MCF 10A (cell line): ENCODE results near the gene UQCC2. TPM values are rescaled to one million over a fixed set of nuclear protein-coding genes. Genes with fewer than 3 reads are reported as not detected.

Experiments used
- BruUV-seq: library from RNA; stranded (reverse); fragments of 400-500 nt; replicated peaks from 2 replicates; lab custom pipeline; 2021; lab: Mats Ljungman, UMichigan
- CTCF ChIA-PET: fragments of 300-600 bp; sonication (Branson Sonifier 250); formaldehyde crosslinking; extraction: SDS; loops from one replicate; lab custom pipeline; 2021; ENCODE audit warnings: antibody characterized with exemption, inconsistent platforms; lab: Yijun Ruan, JAX
- POLR2A ChIA-PET: fragments of 300-600, 350-650 bp; sonication (Branson Sonifier 250); formaldehyde crosslinking; extraction: SDS; loops from one replicate; lab custom pipeline; 2020; ENCODE audit warnings: antibody characterized with exemption, inconsistent platforms; lab: Yijun Ruan, JAX
- DNase-seq: peaks from one replicate; pipeline ENCODE4 v3.0.0-alpha.2; 2018; ENCODE audit not compliant: unreplicated experiment
- H3K27ac Mint-ChIP-seq: one replicate; pipeline ENCODE4 v1.8.0; 2022; ENCODE audit warnings: mild to moderate bottlenecking, low read depth, mixed read lengths; ENCODE audit not compliant: unreplicated experiment
- H3K27me3 Mint-ChIP-seq: one replicate; pipeline ENCODE4 v1.8.0; 2022; ENCODE audit warnings: mixed read lengths; ENCODE audit not compliant: insufficient read depth, unreplicated experiment
- H3K36me3 Mint-ChIP-seq: one replicate; pipeline ENCODE4 v1.8.0; 2022; ENCODE audit warnings: mild to moderate bottlenecking, moderate library complexity, mixed read lengths; ENCODE audit not compliant: insufficient read depth, unreplicated experiment
- H3K4me1 Mint-ChIP-seq: one replicate; pipeline ENCODE4 v1.8.0; 2022; ENCODE audit warnings: mixed read lengths; ENCODE audit not compliant: insufficient read depth, unreplicated experiment
- H3K4me3 Mint-ChIP-seq: one replicate; pipeline ENCODE4 v1.8.0; 2022; ENCODE audit warnings: mild to moderate bottlenecking, moderate library complexity, mixed read lengths; ENCODE audit not compliant: unreplicated experiment
- H3K9me3 Mint-ChIP-seq: one replicate; pipeline ENCODE4 v1.8.0; 2022; ENCODE audit warnings: mixed read lengths; ENCODE audit not compliant: unreplicated experiment
- intact Hi-C: fragments of 100-400 bp; cut with micrococcal nuclease; formaldehyde crosslinking; loops from 2 replicates; pipeline ENCODE4 v1.14.1; 2022
- total RNA-seq: library from RNA; stranded (reverse); gene quantifications from 2 replicates; pipeline ENCODE4 v1.2.3, GENCODE V29; 2022
- TF ChIP-seq, protein P1 (sequence below): fragments of 200-600 bp; IDR thresholded peaks from one replicate; pipeline ENCODE4 v1.8.0; 2022; ENCODE audit warnings: antibody characterized with exemption, mild to moderate bottlenecking; ENCODE audit not compliant: unreplicated experiment

Gene UQCC2
- total RNA-seq, 1 experiment from 2014 or later: 122 TPM

DNA sequence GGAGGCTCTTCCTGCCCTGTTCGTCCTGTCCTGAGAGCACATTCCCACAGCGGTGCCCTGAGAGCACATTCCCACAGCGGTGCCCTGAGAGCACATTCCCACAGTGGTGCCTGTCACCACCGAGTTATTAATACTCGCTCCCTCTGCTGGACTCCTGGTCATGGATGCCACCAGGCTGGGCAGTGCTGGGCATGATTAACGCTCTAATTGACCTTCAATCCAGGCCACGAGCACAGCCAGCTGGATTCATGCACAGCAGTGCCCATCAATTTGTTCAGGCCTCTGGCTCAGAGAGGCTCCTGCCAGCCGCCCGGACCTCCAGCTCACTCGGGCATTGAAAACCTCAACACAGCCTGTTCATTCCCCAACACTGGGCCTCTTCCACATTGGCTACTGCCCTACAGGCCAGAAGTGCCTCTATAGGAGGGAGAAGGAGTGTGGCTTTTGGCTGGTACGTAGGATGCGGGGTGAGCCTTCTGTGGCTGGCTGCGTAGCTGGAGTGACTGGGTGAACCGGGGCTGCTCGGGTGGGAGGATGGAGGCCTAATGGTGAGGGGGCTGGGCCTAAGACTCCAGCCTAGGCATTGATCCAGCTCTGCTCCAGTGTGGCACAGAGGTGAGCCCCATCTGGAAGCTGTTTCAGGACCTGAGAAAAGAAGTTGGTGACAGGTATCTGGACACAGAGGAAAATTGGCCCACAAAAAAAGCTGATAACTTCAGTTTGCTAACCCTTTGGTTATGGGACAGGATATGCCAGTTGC lies 25.9 kb upstream of the UQCC2 start:
- no TSS peak for BruUV-seq
- DNase-seq: no peak
- TF ChIP-seq, protein P1, sequence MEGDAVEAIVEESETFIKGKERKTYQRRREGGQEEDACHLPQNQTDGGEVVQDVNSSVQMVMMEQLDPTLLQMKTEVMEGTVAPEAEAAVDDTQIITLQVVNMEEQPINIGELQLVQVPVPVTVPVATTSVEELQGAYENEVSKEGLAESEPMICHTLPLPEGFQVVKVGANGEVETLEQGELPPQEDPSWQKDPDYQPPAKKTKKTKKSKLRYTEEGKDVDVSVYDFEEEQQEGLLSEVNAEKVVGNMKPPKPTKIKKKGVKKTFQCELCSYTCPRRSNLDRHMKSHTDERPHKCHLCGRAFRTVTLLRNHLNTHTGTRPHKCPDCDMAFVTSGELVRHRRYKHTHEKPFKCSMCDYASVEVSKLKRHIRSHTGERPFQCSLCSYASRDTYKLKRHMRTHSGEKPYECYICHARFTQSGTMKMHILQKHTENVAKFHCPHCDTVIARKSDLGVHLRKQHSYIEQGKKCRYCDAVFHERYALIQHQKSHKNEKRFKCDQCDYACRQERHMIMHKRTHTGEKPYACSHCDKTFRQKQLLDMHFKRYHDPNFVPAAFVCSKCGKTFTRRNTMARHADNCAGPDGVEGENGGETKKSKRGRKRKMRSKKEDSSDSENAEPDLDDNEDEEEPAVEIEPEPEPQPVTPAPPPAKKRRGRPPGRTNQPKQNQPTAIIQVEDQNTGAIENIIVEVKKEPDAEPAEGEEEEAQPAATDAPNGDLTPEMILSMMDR: no peak
- ChIA-PET CTCF (interaction anchor here (0.7 to 1.4 kb wide), 6 partner anchors 9 to 369 kb away, joined by 3 to 12 read pairs (median 4); no protein-coding TSS in a partner anchor), POLR2A (no interaction called here)
- Mint-ChIP-seq H3K4me3 (no peak overlapping the region), H3K27me3 (no peaks in the 10 kb centered on the region), H3K27ac (no peak overlapping the region), H3K4me1 (peaks cover 5% of the 10 kb centered on the region), H3K9me3 (no peaks in the 10 kb centered on the region), H3K36me3 (peaks cover 2% of the 10 kb centered on the region)
- intact Hi-C loops: no loop called here

DNA sequence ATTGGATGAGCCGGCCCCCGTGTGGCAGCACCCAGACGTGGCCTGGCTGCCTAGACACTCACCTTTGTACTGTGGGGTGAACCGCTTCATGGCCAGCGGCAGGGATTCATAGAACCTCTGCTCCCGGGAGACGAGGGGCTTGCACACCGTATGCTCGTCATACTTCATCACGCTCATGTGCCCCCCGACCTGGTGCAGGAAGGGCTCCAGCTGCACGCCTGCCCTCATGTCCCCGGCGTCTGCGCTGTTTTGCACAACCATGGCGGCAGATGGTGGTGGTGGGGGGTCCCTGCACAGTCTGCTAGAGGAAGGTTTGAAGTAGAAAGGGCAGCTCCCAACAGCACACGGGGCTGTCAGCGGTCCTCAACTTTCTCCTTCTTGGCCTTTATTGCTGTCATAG lies 23.7 kb upstream of the UQCC2 start:
- TF ChIP-seq, protein P1: no peak
- no TSS peak for BruUV-seq
- Mint-ChIP-seq H3K4me3 (no peak overlapping the region), H3K36me3 (peaks cover 3% of the 10 kb centered on the region), H3K27me3 (no peaks in the 10 kb centered on the region), H3K4me1 (no peaks in the 10 kb centered on the region), H3K27ac (no peak overlapping the region), H3K9me3 (no peaks in the 10 kb centered on the region)
- DNase-seq: no peak
- ChIA-PET POLR2A (no interaction called here), CTCF (no interaction called here)
- intact Hi-C loops: no loop called here

GRCh38 chr6:33733709-33734007 lies 22.2 kb upstream of the UQCC2 start:
- Mint-ChIP-seq H3K27ac (no peak overlapping the region), H3K27me3 (no peaks in the 10 kb centered on the region), H3K9me3 (no peaks in the 10 kb centered on the region), H3K4me3 (no peak overlapping the region), H3K4me1 (no peaks in the 10 kb centered on the region), H3K36me3 (peaks cover 4% of the 10 kb centered on the region)
- ChIA-PET CTCF (no interaction called here), POLR2A (no interaction called here)
- BruUV-seq: no TSS peak
- DNase-seq: no peak
- TF ChIP-seq, protein P1: no peak
- intact Hi-C loops: no loop called here

DNA sequence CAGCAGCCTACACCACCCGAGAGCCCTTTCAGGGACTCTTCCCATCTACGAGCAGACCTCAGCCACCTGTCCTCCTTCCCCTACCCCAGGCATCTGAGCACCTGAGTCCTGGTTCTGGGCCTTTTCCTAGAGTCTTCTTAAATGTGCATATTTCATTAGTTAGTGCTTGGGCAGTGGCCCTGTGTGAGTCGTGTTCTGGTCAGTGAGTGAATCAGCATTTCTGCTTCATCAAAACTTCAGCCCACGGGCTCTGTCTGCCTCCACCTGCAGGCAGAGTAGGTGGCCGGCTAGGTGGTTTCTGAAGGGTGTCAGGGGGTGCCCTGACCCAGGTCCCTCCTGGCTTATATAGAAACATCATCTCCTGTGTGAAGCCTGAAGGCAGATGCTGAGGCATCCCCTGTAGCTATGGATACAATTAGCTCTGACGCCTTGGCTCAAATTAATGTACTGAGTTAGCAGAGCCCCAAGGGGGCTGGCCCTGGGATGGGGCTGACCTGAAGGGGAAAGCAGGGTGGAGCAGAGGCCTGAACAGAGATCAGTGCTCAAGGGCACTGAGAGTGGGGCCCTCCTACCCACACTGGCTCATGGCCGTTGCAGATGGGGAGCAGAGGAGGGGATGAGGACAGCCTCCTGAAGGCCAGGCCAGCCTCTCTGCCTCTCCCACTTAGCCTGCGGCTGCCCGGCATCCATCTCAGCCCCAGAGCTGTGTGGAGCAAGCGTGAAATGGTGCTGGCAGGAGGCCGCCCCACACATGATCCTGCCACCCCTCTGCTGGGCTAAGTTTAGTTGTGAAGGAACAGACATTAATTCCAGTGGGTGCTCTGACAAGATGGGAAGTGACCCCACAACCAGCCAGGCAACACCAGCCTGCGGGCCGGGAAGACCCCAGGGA lies 21.6 kb upstream of the UQCC2 start:
- TF ChIP-seq, protein P1: no peak
- Mint-ChIP-seq H3K36me3 (peaks cover 4% of the 10 kb centered on the region), H3K27me3 (no peaks in the 10 kb centered on the region), H3K27ac (no peak overlapping the region), H3K9me3 (no peaks in the 10 kb centered on the region), H3K4me1 (no peaks in the 10 kb centered on the region), H3K4me3 (no peak overlapping the region)
- POLR2A ChIA-PET: no interaction called here
- intact Hi-C loops: no loop called here
- no TSS peak for BruUV-seq
- CTCF ChIA-PET: interaction anchor here (0.7 kb wide), 1 partner anchor 17 kb away, joined by 4 read pairs; no protein-coding TSS in a partner anchor
- no peak for DNase-seq
